RCC 7860 (cell line): ENCODE results near the gene RNPS1.
A peak's percentile ranks its signal among the peaks of the same experiment; 100 is the strongest.

Experiments used
- DNase-seq: peaks from one replicate; pipeline ENCODE4 v3.0.0-alpha.2; 2015; ENCODE audit warnings: low spot score
- FAIRE-seq: peaks from 2 replicates; lab custom pipeline; 2012; peaks lifted over from hg19 to GRCh38; lab: Jason Lieb, UNC

Gene RNPS1, protein sequence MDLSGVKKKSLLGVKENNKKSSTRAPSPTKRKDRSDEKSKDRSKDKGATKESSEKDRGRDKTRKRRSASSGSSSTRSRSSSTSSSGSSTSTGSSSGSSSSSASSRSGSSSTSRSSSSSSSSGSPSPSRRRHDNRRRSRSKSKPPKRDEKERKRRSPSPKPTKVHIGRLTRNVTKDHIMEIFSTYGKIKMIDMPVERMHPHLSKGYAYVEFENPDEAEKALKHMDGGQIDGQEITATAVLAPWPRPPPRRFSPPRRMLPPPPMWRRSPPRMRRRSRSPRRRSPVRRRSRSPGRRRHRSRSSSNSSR

DNA sequence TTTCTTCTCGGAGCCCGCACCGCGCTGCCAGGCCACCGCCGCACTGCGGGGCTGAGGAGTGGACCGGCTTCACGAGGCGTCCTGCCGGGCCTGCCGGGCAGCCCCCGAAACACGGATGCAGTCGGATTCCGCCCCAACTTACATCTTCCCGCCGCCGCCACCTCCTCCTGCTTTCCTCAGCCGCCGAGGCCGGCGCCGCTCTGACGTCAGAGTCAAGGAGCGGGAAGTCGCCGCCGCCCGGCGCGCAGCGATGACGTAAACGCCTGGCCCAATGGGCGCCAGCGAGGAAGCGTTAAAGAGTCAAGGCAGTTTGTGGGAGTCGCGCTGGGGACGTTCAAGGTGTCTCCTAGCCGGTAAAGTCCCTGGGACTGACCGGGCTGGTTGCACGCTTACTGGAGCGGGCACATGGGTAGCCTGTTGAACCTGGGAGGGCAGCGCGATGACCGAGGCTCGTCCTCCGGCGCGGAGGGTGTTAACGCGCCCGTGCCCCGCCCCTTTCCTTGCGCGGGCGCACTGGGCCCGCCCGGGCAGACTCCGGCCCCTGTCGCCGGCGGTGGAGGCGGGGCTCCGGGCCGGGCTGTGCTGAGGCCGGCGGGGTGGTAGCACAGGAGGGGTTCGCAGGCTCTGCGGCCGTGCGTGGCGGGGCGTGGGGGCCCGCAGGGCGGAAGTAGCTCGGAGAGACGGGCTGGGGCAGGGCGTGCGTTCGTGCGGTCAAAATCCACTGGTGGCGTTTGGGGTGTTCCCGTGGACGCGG lies at the start of gene RNPS1:
Gene RNPS1 (minus strand): TSS at position 214 of the 754 bp plus-strand sequence. CDS start 3,483 bp downstream, outside the sequence.
- DNase-seq (peak; percentile 76), FAIRE-seq (no peak)

DNA sequence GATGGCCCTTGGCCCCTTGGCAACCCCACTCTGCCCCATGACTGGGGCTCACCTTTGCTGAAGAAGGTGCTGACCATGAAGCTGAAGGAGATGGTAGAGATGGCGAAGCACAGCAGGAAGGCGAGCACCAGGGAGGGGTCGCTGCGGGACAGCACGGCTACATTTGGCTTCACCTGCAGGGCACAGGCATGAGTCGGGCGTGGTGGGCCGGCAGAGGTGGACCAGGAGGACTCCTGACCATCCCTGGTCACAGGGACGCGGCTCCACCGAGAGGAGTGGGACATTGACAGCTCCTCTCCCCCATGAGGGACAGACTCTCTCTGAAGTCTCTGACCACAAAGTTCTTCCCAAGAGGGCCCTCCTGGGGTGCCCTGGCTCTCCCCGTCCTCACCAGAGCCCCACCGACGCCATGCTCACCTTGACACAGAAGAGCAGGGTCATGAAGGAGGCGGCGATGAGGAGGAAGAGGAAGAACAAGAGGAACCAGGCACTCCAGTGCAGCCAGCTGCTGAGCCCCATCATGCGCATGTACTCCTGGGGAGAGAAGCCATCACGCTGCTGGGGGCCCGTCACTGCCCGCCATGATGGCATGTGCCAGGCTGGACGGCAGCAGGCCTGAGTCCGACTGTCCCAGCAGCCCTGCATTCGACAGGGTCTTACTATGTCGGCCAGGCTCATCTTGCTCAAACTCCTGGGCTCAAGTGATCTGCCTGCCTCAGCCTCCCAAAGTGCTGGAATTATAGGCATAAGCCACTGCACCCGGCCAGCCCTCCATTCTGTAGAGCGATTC lies 49.5 kb upstream of the RNPS1 start:
- no peak for FAIRE-seq

DNA sequence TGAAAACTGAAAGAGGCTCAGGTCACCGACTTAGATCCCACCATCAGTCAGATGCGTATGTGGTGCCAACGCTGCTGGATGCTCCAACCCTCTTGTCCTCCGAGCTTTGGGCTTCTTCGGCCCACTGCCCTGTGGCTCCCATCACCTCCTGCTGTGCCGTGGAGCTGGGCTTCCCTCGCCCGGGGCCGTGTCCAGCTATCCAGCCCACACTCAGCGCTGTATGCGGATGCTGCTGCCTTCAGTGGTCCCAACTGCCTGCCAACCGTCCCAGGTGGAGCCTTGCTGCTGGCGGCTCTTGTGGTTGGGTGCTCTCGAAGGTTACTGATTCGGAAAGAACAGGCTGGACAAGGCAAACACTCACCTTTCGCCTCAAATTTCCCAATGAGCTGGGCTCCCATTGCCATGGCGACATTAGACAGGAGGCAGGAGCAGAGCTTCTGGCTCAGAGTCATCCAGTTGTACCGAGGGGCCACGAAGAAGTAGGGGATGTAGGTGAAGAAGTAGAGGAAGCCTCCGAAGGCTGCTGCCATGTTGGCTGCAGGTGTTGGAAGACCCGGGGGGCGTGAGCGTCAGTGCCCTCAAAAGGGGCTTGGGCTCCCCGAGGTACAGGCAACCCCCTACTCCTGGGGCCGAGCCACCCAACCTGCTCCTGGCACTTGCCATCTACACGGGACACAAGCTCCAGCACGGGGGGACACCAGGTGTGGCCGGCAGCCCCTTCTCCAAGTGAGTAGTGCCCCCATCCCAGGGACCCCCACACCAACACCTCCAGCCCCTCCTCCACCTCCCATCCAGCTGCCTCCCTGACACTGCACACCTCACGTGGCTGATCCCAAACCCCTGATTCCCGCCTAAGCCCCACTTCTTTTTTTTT lies 40.4 kb upstream of the RNPS1 start:
- no peak for DNase-seq
- no peak for FAIRE-seq

More for the DNA sequence above, 49.5 kb upstream of the RNPS1 start:
- DNase-seq, result no peak

DNA sequence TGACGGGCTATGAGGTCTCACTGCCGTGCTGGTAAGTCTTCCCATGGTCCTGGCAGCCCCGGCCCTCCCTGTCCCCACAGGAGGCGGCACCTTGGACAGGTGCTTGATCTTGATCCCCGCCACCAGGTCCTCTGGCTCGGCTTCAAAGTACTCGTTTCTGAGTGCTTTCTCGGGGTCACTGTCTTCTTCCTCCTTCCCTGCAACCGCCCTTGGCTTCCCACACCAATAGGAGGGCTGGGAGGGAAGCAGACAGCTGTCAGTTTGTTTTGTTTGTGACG lies 31.9 kb upstream of the RNPS1 start:
- no peak for DNase-seq
- FAIRE-seq, result no peak

DNA sequence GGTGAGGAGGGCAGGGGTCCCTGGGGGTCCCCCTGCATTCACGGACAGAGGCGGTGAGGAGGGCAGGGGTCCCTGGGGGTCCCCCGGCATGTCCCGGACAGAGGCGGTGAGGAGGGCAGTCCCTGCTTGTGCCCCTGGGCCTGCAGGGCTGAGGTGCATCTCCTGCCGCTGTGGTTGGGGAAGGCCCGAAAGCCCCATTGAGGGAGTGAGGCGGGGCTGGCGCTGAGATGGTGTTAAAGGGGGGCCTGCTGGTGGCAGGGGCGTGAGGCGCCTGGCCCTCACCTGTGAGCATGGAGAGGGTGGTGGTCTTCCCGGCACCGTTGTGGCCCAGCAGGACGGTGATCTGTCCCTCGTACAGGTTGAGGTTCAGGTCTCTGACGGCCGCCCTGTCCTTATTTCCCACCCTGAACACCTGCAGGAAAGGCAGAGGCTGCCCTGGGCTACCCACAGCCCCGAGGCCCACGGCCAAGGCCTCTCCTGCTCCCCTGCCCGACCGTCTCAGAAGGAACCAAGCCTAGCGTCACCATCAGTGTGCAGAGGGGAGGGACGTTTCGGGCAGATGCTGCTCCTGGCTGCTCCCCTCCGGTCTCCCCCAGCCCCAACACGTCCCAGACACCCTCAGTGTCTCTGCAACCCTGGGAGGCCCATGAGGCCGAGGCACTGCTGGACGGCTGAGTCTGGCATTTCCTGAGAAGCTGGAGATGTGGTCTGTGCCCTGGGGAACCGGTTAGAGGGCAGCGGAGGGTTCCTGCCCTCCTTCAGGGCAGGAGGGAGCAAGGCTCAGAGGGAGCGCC lies 31.4 kb upstream of the RNPS1 start:
- no peak for FAIRE-seq
- no peak for DNase-seq

DNA sequence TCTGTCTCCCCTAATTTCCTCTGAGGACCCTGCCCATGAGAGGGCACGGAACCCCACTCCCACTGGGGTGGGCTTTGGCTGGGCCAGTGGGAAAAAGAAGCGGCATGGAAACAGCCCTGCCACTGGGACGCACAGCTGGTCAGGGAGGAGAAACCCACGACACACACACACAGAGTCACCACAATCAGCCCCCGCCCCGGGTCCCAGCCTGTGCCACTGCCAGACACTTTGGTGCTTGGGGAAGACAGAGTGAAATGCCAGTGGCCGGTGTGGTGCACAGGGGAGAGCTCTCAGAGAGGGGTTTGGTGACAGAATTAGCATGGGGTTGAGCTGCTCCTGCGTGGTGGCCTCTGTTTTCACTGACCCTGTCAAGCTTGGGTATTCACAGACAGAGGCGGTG lies 30.7 kb upstream of the RNPS1 start:
- DNase-seq, result no peak
- no peak for FAIRE-seq

DNA sequence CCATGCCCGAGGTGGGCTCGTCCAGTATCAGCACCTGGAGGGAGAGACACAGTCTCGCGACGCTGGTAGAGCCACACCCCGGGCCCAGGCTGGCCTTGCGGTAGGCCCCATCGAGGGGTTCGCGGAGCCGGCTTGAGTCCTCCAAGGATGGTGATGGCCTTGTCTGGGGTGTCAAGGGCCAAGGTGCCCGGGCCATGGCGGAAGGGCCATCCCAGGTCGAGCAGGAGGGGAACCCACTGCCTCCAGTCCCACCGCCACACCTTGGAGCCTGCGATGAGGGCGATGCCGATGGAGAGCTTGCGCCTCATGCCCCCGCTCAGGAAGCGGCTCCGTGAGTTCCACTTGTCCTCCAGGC lies 29.6 kb upstream of the RNPS1 start:
- FAIRE-seq (no peak), DNase-seq (no peak)

DNA sequence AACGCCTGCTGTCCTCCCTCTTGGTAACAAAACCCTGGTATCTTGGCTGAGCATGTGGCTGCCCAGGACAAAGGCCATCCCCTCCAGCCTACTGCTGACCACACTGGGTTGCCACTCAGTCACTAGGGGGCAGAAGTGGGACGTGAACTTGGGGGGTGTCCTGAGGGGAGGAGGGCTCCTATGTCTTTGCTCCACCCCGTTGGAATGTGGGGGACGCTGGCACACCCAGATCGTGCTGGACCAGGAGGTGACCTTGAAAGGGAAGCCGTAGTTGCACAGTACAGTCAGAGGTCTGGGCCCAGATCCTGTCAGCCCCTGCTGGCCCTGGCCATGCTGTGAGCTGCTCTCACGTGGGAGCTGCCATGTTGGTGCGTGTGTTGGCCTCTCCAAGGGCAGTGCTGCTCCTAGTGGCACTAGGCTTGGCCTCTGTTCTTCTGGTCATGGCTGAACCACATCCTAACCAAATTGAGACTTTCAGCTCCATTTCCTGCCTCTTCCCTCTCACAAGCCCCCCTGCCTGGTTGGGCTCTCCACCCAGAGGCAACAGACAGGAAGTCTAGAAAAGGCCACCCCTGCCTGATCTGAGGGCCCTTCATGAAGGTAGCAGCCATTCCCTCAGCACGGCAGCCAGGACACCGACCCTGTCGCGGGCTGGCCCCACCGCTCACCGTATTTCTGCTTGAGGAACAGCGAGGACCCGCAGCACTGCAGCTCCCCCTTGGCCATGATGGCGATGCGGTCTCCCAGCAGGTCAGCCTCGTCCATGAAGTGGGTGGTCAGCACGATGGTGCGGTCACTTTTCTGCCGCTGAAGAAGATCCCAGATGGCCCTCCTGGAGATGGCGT lies 29.0 kb upstream of the RNPS1 start:
- DNase-seq (no peak), FAIRE-seq (no peak)

DNA sequence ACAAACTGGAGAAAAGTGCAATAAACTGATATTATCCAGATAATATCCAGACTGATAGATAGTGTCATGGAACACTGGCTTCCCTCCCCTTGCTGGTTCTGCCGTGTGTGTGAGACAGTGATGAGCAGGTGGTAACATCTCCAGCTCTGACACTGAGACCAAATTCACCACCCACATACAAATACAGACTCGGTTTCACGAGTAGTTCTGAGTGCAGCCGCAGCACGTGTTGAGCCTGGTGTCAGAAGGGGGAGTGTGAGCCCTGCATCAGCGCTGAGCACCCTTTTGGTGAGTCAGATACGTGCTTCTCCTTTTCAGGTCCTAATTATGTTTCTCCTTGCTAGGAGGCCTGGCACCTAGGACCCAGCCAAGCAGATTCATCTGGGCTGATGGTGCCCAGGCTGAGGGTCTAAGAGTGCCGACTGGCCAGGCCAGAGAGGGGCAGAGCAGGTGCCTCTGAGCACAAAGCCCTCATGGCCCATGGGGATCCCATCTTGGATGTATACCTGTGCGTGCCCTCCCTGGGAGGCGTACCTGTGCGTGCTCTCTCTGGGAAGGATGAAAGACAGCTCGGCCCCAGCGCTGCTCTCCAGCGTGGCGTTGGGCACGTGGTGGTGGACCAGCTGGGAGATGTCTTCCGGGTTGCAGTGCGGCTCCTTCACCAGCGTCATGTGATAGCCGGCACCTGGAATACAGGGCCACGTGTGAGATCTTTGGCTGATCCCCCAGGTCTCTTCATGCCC lies 27.3 kb upstream of the RNPS1 start:
- no peak for FAIRE-seq
- no peak for DNase-seq

DNA sequence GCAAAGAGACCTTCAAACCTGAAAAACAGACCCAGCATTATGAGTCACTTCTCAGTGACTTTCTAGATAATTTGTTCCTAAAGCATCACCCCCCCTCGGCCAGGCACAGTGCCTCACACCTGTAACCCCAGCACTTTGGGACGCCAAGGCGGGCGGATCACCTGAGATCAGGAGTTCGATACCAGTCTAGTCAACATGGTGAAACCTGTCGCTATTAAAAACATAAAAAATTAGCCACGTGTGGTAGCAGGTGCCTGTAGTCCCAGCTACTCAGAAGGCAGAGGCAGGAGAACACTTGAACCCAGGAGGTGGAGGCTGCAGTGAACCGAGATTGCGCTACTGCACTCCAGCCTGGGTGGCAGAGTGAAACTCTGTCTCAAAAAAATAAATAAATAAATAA lies 24.3 kb upstream of the RNPS1 start:
- FAIRE-seq, result no peak

DNA sequence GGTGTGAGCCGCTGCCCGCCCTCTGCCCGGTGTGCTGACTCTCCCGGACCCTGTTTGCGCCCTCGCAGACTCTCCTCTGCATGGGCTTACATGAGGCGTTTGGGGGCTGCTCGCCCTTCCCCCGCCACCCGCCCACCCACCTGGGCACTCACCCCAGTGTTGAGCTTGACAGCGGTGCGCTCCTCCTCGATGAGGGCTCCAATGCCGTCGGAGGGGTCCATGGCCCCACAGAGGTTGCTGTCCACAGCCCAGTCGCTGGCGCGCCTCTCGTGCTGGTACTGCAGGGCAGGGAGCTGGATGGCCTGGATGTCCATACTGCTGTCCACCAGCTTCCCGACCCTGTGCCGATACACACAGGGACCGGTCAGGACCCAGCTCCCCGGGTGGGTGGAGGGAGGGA lies 21.4 kb upstream of the RNPS1 start:
- FAIRE-seq (no peak), DNase-seq (no peak)

More for the DNA sequence above, 24.3 kb upstream of the RNPS1 start:
- DNase-seq, result no peak

DNA sequence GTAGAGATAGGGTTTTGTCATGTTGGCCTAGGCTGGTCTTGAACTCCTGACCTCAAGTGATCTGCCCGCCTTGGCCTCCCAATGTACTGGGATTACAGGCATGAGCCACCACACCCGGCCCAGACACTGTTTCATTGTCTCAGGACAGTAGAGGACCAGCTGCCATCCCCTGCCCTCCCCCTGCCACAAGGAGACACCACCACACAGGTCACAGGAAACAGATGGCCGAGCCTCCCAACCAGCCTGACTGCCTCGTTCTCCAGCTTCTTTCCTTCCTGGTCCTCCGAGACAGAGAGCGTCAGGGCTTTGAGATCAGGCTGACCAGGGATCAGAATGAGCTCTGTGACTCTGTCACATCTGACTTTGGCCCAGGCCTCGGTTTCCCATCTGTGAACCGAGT lies 20.8 kb upstream of the RNPS1 start:
- no peak for FAIRE-seq
- DNase-seq, result no peak

DNA sequence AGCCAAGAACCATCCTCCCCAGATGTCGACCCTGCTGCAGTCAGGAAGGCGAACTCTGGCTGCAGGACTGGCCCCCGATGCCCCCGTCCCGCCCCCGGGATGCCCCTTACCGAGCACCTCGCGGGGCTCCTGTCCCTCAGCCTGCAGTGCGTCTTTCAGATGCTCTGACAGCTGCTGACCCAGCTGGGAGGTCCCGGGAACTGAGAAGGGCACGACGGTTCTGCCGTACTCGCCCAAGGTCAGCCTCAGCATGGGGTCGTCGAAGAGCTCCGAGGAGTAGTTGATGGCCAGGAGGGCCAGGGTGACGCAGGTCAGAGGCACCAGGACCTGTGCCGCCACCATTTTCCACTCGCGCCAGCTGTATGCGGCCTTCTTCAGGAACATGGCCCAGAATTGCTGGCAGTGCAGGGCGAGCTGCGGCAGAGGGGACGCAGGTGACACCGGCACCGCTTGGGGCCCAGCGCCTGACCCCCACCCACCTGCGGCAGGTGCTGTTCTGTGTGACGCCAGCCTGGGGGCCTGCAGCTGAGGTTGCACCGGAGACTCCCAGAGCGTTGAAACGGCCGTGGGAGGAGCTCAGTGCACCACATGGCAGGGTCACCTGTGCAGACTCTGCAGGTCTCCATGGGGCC lies 20.1 kb upstream of the RNPS1 start:
- FAIRE-seq (no peak), DNase-seq (no peak)

DNA sequence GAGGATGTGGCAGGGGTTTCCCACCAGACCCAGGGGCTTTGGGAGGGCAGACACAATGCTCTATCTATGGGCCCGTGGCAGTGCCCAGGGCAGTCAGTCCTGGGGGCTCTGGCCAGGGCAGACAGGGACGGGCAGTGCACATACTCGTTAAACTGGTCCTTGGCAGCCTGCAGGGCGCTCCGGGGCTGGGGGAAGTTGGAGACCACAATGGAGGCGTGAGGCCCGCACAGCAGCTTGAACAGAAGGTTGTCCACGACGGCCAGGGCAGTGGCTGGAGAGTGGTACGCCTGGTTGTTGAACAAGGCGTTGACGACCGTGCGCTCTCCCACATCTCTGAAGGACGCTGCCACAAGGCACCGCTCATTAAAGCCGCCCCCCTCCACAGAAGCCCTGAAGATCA lies 18.6 kb upstream of the RNPS1 start:
- FAIRE-seq (no peak), DNase-seq (no peak)

DNA sequence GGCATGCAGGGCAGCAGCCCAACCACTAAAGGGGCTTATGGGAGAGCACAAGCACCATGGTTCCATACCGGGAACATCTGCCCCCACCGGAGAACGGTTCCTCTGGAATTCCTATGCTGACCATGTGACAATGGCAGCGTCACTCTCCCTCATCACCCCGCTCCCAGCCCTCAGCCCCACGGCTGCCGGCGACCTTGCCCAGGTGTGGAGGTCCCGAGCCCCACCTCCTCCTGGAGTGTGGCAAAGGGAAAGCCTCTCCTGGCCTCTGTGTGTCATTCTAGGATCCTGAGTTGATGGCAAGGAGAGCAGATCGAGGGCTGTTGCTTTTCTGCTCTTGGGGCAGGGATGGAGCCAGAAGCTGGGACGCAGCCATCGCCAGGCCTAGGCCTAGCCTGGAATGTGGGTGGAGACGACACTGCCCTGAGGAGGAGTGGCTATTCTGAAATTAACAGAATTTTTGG lies 17.8 kb upstream of the RNPS1 start:
- no peak for FAIRE-seq
- no peak for DNase-seq

DNA sequence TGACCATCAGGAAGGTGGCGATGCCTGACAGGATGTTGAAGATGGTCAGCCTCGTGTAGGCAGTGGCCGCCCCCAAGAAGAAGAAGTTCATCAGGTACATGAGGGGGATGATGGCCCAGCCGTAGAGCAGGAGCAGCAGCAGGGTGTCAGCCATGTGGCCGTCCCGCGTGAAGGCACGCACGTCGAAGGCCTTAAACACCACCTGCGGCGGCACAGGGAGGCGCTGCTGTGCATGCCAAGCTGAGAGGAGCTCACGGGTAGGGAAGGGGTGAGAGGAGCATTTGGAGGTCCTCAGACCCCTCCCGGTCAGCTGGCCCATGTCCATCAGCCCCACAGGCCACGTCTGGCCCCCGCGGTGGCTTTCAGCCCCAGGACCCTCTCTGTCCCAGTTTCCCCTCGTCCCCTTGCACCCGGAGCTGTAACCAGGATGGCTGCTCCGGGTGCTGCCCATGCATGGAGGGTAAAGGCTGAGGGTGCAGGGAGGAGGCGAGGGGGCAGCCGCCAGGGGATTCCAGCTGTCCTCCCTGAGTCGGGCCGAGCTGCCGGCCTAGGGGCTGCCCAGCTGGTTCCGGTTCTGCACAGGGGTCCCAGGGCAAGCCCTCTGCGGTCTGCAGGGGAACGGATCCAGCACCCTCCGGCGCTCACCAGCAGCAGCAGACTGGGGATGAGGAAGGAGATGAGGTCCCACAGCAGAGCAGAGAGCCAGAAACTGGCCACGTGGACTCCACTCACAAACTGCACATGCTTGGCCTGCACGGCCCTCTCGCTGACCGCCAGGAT lies 17.1 kb upstream of the RNPS1 start:
- no peak for FAIRE-seq

More for the DNA sequence above, 17.1 kb upstream of the RNPS1 start:
- DNase-seq, result no peak
